NOMO-1 treated with dmso at 0.1 percent for 144 hours (cell line): ENCODE measurements around the gene ZNF384.

Source experiments
- DNase-seq: peaks from one replicate; lab custom pipeline; 2025; ENCODE audit not compliant: unreplicated experiment; lab: John Stamatoyannopoulos, UW

The ZNF384 gene

DNA sequence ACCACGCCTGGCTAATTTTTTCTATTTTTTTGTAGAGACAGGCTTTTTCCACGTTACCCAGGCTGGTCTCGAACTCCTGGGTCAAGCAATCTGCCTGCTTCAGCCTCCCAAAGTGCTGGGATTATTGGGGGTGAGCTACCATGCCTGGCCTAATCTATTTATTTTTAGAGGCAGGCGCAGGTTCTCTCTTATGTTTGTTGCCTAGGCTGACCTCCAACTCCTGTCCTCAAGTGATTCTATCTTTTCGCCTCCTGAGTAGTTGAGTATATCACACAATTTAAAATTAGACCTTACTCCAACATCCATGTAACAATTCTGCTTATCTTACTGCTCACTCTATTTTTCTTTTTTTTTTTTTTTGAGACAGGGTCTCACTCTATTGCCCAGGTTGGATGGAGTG is 35.2 kb downstream of the ZNF384 start:
- DNase-seq = no peak

- no peak for DNase-seq
Measured at GRCh38 chr12:6653342-6653741, 35.8 kb downstream of the ZNF384 start.

DNA sequence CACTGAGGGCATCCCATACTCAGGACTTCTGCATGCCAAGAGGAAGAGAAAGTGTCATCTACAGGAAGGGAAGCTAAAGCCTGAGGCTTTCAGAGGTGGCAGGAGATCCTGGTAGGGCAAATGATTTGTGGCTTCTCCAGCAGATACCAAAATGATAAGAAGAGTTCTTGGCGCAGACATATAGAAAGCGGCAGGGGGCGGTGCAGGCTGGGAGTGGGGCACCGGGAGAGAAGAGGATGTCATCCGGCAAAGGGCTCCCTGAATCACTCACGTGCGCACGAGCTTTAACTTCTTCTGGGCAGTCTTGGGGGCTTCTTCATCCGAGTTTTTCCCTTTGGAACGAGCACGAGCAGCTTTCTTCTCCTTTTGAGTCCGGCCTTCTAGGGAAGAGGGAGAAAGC is 36.8 kb downstream of the ZNF384 start:
- no peak for DNase-seq

DNA sequence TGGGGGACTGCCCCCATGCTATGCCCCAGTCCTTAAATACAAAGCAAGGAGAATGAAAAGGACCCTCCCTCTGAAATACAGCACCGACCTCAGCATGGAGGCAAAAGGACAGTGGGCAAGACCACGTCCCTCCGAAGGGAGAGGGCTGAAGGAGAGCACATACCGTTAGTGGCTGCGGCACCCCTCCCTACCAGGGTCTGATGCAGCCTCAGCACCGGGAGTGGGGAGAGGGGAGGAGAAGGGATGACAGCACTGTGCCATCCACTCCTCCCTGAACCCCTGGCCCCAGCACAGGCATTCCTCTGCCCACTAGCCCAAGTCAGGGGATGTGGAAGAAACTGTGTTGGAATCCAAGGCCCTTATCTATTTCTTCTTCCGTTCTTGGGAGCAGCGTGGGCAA is 38.3 kb downstream of the ZNF384 start:
- DNase-seq = no peak

- DNase-seq = peak; percentile 37
Measured at GRCh38 chr12:6647083-6647604, 42.0 kb downstream of the ZNF384 start, which contains the start of gene ACRBP. ACRBP (minus strand) TSS chr12:6647432; CDS start chr12:6647366, 66 bp downstream.

DNA sequence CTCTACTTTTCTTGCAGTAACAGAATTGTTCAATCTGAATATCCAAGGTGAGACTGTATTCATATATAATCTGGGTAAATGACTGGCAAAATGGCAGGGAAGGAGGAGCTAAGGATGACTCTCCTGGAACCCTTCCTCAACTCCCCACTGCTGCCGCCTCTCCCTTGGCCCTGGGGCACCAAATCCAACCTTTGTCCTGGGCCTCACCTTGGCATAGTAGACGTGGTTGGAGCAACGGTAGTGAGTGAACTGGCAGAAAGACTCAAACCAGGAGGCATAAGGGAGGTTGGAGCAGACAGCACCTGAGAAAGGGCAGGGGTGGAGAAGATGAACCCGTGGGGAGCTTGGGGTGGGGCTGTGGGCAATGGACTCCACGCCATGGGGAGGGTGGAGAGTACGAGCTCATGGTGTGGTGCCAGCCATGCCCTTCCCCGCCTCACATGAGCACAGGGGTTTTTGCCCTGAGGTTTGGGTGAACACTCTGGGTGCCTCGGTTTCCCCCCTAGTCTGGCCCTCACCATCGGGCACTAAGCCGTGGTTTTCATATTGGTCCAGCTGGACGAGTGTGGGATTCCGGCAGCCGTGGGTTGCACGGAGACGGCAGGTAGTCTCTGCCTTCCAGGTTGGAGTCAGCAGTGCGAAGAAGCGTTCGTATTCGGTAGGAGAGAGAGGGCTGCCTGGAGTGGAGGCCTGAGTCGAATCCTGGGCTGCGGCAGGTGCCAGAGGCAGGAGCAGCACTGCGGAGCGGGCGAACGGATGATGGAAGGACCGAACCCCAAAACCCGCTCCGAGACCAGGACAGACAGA is 42.7 kb downstream of the ZNF384 start:
- DNase-seq = no peak

DNA sequence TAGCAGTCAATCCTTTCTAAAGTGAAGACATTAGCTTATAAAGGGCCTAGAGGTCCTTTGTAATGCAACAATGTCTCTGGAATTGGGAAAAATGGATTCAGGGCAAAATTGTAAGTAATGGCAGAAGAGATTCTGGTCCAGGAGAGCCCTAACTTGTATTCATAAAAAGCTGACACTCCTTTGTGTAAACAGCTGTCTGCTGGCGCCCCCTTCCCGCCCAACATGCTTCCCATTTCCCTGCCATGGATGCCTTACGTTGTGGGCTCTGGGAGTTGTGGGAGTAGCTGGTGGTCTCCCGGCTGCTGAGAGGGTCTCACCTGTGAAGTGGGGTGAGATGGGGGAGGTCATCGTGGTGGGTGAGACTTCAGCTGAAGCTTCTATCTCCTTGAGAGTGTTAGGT is 44.3 kb downstream of the ZNF384 start:
- DNase-seq = no peak

- peak; percentile 89 for DNase-seq
Measured at GRCh38 chr12:6644257-6644596, 44.9 kb downstream of the ZNF384 start.

DNA sequence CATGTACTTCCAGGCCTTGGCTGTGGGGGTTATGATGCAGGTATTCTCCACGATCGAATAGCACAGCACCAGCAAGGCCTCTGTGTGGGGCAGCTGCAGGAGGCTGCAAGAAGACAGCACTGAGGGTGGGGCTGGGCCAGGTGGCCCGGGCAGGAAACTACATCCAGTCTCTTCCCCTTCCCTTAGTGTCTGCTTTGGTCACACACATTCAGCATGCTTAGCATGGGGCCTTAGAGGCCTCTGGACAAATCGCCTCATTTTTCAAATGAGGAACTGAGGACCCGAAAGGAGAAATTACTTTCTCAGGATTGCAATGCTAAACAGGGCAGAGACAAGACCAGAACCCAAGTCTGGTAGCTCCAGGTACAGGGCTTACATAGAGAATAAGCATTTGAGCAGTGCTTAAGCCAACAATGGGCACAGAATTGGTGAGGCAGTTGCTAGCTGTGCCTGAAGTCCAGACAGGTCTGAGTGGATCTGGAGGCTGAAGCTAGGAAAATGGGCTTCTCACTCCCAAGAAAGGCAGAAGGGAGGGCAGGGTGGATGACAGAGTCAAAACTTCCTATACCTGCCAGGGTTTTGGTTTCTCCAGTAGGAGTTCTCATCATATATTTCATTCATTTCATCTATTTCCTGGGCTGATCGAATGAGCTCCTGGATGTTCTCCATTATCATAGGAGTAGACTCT is 45.5 kb downstream of the ZNF384 start:
- peak; percentile 77 for DNase-seq

DNA sequence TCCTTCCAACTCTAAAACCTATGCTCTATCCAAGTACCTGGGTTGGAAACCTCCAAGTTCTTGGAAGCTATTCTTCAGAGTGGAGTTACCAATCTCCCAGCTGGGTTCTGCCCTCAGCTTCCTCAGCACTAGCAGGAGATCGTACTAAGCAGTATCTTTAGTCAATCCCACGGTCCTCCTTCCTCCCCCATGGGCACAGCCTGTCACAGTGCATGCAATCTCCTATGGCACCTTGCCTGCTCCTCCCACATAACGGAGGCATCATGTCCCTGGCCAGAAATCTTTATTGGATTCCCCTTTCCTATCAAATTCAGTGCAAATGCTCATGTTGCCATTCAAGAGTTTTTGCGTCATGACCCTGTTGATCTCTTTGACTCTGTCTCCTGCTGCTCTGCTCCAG is 48.0 kb downstream of the ZNF384 start:
- DNase-seq = no peak

DNA sequence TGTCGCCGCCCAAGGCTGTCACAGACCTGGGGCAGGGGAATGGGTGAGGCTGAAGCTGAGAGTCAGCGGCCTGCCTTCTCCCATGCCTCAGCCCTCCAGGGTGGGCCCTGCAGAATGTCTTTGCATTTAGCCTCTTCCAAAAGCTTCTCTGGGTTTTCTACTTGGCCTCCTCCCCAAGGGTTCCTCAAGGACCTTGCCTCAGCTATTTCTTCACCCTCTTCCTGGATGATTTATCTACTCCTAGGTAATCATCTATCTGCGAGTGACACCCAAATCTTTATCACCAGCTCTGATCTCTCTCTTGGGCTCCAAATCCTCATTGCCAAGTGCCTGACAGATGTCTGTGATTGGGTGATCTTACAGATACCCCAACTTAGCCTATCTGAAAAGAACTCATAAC is 48.7 kb downstream of the ZNF384 start:
- DNase-seq = no peak

DNA sequence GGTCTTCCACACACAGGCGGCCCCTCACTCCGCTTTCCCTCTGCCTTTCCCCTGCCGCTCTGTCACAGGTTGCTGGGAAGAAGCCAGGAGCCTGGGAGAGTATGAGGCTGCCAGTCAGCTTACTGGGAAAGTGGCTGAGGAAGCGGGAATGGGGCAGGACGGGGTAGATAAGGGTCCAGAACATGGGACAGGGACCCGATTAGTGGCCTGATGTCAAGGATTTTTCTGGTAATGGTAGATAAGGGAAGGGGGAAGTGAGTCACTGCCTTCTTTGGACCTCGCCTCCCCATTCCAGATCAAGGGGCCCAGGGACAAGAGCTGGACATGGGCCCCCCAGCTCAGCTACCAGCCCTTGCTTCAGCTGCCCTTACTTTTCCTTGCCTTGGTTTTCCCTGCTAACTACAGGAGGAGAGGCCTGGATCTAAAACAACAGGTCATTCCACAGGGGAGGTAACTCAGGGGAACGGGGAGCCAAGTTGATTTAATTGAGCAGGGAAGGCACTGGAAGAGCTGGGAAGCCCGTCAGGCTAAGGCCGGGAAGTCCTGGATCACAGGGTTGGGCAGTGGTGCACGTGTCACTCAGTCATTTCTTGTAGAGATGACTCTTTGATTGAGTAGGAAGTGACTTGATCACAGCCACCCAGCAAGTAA is 49.9 kb downstream of the ZNF384 start:
- DNase-seq = no peak

DNA sequence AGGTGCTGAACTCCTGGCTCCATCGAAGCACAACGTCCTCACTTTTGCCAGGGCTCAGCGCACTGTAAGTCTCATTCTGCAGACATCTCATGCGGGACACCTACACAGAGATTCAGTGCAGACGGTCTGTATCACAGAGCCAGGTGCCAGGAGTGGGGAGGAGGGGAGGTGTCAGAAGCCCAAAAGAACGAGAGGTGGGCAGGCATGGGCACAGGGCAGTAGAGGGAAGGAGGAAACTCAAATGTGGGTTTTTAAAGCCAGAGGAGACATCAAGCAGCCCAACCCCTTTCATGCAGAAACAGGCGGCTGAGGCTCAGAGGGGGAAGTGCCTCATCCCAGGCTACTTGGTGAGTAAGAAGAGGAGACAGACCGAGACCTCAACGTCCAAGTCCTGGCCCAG is 50.9 kb downstream of the ZNF384 start:
- DNase-seq = peak; percentile 21

DNA sequence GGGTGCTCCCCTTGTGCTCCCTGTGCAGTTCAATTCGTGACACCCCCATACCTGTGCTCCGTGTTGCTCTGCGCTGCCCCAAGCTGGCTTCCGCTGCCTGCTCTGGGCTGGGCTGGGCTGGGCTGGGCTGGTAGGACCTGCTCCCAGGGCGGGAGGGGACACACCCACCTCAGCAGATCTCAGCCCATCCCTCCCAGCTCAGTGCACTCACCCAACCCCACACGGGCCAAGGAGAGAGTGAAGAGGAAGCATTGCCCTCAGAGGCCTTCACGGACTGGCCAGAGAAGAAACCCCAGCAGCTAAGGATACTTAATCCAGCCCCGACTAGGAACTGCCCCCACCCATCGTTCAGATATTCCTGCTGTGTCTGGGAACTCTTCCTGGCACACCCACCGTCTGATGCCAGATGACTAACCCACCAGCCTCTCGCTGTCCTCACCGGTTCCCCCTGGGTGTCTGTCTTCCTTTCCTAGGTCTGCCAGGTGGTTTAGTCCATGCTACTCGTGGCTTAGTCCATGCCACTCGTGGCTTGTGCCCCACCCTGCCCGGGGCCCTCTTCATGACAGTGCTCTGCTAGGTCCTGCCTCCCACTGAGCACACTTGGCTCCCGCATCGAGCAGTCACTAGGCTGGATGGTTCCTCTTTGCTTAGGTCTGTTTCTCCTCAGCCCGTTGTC is 53.2 kb downstream of the ZNF384 start, which contains the start of gene LPAR5:
LPAR5 (minus strand) TSS at position 104 of the 676 bp plus-strand sequence. CDS start 14,711 bp downstream, outside the sequence.
- no peak for DNase-seq

GRCh38 chr12:6635375-6635855 is 53.8 kb downstream of the ZNF384 start:
- DNase-seq = no peak

GRCh38 chr12:6632026-6632983 is 56.9 kb downstream of the ZNF384 start:
- peak; percentile 18 for DNase-seq

GRCh38 chr12:6631549-6631961 is 57.6 kb downstream of the ZNF384 start:
- DNase-seq = no peak

DNA sequence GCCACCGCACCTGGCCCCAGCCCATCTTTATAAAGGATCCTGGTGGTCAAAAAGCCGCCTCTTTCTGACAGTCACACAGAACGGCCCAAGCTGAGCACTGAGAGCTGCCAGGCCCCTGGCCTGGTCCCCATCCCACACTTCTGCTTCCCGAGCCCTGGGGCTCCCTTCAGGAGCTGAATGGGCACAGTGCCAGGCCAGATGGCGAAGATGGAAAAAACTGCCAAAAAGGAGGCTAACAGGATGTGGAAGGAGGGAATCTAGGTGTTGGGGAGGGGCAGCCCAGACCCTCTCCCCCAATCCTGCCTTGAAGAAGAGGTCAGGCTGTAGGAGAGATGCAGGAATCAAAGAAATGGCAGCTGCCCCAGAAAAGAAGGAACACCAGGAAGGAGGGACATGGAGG is 58.4 kb downstream of the ZNF384 start:
- DNase-seq = no peak

DNA sequence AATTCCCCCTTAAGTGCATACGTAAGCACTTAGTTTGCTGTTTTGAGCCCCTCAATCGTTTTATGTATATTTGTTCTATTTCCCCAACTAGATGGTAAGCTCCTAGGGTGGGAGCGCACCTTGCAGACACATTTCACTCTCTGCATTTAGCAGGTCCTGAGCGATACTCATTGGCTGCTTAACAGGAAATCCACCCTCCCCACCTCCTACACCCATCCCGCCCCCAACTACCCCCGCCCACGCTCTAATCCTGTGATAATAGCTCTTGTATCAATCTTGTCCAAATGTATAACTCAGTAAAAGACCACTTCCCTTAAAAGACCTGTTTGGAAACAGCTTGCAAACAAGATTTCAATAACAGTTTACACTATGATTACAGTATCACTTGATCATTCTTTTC is 61.6 kb downstream of the ZNF384 start:
- no peak for DNase-seq
